Mesodermal cell (in vitro differentiated cells): Measurements from ENCODE around the gene EEF1A2.

Experiments used
- H3K27ac ChIP-seq: 2 replicates; pipeline ENCODE4 v1.7.0; 2013; ENCODE audit warnings: mild to moderate bottlenecking, low read depth, low read length, moderate library complexity; ENCODE audit not compliant: severe bottlenecking
- H3K36me3 ChIP-seq: 2 replicates; pipeline ENCODE4 v1.7.1; 2013; ENCODE audit warnings: mild to moderate bottlenecking, low read length, moderate library complexity; ENCODE audit not compliant: control insufficient read depth, insufficient read depth
- H3K4me1 ChIP-seq: one replicate; pipeline ENCODE4 v1.7.1; 2013; ENCODE audit warnings: mild to moderate bottlenecking, low read length; ENCODE audit not compliant: insufficient read depth, control insufficient read depth, poor library complexity, severe bottlenecking
- H3K4me3 ChIP-seq: 2 replicates; pipeline ENCODE4 v1.7.0; 2013; ENCODE audit warnings: low read length, control low read depth, mild to moderate bottlenecking; ENCODE audit not compliant: insufficient read depth, poor library complexity, severe bottlenecking; ENCODE audit errors: extremely low read depth
- H3K9me3 ChIP-seq: 2 replicates; pipeline ENCODE4 v1.7.1; 2013; ENCODE audit warnings: mild to moderate bottlenecking, low read length, moderate library complexity; ENCODE audit not compliant: control insufficient read depth
- WGBS, 2 experiments: methylation state at CpG; one replicate each; pipeline ENCODE4 v1.1.5; 2013; ENCODE audit warnings: missing lambda C conversion rate in 2 of 2; ENCODE audit not compliant: insufficient coverage in 2 of 2; 5-methylcytosine and 5-hydroxymethylcytosine counted together

EEF1A2 gene

DNA sequence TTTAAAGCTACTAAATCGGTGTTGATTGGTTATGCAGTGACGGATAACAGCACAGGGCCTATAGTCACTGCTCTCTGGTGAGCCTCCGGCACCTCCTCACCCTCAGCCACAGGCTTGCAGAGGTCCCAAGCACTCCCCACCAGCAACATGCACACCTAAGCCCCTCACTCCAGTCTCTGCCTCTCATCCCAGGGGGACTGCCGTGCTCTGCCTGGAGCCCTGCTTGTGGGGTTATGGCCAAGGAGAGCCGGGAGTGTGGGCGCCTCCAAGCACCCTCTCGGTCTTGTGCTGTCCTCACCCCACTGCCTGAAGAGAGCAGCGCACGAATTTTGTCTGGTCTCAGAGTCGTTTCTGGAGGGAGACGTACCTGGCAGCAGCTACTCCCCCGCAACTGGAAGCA is 6.8 kb upstream of the EEF1A2 start:
- H3K36me3 ChIP-seq = no peaks in the 10 kb centered on the region
- no peaks in the 10 kb centered on the region for H3K4me1 ChIP-seq
- no peak overlapping the region for H3K27ac ChIP-seq
- 88 to 94% methylated on average over 8 to 9 of the region's 12 CpGs for whole genome bisulfite sequencing, 2 experiments
- H3K9me3 ChIP-seq = peaks cover 8% of the 10 kb centered on the region
- H3K4me3 ChIP-seq = no peak overlapping the region

DNA sequence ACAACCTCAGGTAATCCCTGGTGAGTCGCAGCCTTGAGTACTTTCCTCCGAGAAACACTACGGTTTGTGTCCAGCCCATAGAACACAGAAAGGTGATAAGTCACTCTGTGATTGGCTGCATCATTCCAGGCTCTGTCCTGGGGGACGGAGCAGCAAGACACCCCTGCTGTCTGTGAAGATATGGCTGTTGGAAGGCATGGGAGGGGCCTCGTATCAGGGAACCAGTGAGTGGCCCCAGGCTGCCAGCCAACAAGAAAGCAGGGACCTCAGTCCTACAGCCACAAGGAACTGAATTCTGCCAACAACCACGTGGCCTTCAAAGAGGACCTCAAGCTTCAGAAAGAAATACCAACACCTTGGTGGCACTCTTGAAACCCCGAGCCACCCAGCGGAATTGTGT is 6.4 kb upstream of the EEF1A2 start:
- 82 to 90% methylated on average over 6 to 8 of the region's 8 CpGs for WGBS, 2 experiments
- peaks cover 8% of the 10 kb centered on the region for H3K9me3 ChIP-seq
- H3K4me3 ChIP-seq = no peak overlapping the region

DNA sequence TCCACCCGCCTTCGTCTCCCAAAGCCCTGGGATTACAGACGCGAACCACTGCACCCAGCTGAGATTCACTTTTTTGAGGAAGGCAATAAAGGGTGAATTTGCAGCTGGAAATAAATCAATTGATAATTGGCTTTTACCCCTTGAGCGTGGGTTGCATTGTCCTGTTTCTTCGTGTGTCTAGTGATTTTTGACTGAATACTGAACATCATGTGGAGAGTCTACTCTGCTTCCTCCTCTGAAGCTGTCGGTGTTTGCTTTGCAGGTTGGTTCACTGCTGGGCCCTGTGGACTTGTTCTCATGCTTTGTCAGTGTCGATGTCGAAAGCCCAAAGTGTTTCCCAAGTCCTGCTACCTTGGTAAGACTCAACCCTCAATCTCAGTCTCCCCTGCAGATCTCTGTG is 5.8 kb upstream of the EEF1A2 start:
- no peaks in the 10 kb centered on the region for H3K36me3 ChIP-seq
- H3K27ac ChIP-seq = no peak overlapping the region
- H3K4me1 ChIP-seq = no peaks in the 10 kb centered on the region
- H3K4me3 ChIP-seq = no peak overlapping the region
- 93 to 94% methylated on average over 9 of the region's 9 CpGs for WGBS, 2 experiments
- H3K9me3 ChIP-seq = peaks cover 8% of the 10 kb centered on the region

More for the DNA sequence above, 6.4 kb upstream of the EEF1A2 start:
- no peaks in the 10 kb centered on the region for H3K36me3 ChIP-seq
- H3K4me1 ChIP-seq = no peaks in the 10 kb centered on the region
- no peak overlapping the region for H3K27ac ChIP-seq

DNA sequence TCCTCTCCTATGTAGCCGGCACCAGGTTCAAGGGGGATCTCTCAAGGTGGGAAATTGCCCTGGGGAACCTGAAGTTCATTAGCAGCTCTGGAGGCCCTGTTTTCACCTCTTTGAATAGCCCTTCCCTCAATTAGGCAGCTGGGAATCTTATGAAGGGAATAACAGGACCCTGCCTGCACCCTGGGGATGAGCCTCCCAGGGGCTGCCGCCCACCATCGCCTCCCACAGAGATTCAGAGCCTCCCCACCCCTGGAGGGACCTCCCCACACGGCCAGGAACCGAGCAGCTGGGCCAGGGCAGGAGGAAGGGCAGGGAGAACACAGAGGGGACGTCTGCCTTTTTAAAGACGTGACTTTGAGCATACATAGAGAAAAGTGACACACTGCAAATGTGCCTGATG is 4.6 kb upstream of the EEF1A2 start:
- no peak overlapping the region for H3K4me3 ChIP-seq
- H3K4me1 ChIP-seq = no peaks in the 10 kb centered on the region
- no peaks in the 10 kb centered on the region for H3K36me3 ChIP-seq
- WGBS, 2 experiments = 62 to 71% methylated on average over 4 to 6 of the region's 7 CpGs
- H3K9me3 ChIP-seq = peaks cover 8% of the 10 kb centered on the region
- H3K27ac ChIP-seq = no peak overlapping the region

DNA sequence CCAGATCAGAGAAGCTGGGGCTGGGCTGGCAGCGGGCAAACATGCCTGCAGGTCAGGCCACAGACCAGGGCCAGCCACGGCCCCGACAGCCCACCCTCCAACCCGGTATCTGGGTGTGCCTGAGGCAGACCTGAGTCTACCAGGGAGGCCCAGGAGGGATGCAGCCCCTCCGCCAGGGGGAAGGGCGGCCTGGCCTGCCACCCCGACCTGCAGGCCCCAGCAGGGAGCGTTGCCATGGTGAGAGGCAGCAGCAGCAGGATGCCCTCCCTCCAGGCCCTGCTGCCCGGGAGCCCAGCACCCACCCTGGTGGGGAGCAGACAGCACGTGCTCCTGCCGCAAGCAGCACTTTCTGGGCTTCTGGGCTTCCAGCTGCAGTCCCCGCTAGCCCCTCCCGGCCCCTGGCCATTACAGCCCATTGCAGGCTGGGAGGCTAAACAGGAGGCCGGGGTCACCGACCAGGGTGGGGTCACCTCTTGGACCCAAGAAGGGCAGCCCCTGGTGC is 3.8 kb upstream of the EEF1A2 start:
- peaks cover 2% of the 10 kb centered on the region for H3K4me1 ChIP-seq
- no peak overlapping the region for H3K27ac ChIP-seq
- WGBS, 2 experiments = 77 to 83% methylated on average over 10 to 12 of the region's 15 CpGs
- no peaks in the 10 kb centered on the region for H3K36me3 ChIP-seq
- no peak overlapping the region for H3K4me3 ChIP-seq
- H3K9me3 ChIP-seq = peaks cover 8% of the 10 kb centered on the region

DNA sequence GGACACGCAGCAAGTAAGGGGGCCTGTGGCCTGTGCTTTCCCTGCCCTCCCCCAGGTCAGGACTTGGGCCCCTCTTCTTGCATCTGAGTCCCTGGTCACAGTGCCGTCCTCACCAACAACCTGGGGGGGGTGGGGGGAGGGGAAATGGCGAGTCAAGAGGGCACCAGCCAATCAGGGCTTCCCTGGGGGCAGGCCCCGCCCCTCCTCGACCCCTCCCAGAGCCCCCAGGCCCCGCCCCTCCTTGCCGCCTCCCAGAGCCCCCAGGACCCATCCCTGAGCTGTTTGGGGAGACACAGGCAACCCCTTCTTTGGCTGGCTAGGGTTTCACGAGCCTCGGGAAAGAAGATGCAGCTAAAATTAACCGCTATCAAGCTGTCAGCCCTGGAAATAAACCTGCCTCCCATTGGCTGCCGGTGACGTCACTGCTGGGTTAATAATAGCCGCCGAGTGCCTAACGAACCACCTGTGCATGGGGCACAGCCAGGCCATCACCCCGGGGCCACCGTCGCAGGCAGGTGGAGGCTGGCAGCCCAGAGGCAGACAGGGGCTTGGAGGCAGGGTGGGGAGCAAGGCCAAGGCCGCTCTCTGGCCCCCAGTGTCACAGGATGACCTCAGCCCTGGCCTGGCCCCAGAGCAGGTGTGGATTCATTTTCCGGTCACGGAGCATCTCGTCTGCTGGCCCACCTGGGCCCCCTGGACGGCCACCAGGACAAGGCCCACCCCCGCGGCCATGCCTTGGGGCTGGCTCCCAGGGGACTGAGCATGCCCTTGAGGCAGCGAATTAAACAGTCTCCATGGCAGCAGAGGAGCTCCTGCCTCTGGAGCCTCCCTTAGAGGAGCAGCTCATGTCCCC is 3.2 kb upstream of the EEF1A2 start:
- no peak overlapping the region for H3K4me3 ChIP-seq
- no peaks in the 10 kb centered on the region for H3K36me3 ChIP-seq
- 38 to 40% methylated on average over 19 to 21 of the region's 26 CpGs for WGBS, 2 experiments
- H3K27ac ChIP-seq = no peak overlapping the region
- peaks cover 8% of the 10 kb centered on the region for H3K9me3 ChIP-seq
- peaks cover 3% of the 10 kb centered on the region for H3K4me1 ChIP-seq

DNA sequence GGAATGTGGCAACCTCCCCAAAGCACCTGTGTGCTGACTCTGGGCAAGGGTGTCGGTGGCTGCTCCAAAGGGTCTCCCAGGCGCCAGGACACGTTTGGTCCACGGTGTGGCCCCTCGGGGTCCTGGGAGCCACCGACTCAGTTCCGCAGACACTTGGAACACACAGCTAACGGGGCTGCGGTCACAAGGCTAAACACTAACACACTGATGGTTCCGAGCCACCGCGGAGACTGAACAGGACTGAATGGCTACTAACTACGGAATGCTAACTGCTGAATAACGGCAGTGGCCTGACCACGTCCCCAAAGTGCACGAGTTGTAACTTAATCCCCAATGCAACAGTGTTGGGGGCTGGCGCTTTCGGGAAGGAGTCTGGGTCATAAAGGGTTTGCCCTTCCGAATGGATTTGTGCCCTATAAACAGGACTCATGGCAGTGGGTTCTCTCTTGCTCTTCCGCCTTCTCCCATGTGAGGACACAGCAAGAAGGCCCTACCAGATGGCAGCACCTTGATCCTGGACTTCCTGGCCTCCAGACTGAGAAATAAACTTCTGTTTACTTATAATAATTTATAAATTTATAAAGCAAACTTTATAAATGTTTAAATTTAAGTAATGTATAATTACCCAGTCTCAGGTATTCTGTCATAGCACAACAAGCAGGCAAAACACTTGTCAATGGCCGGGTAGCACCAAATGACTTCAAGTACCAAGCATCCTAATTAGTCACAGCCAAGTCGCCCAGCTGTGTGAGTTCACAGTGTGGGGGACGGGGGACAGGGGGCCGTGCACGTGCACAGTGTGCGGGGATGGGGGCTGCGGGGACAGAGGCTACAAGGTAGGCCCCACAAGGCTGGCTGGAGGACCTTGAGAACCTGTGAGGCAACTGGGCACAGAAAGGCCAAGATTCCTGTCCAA is 2.3 kb upstream of the EEF1A2 start:
- Histone ChIP-seq H3K27ac (no peak overlapping the region), H3K4me3 (no peak overlapping the region), H3K4me1 (peaks cover 3% of the 10 kb centered on the region), H3K9me3 (peaks cover 8% of the 10 kb centered on the region), H3K36me3 (no peaks in the 10 kb centered on the region)
- WGBS, 2 experiments = 86 to 87% methylated on average over 22 to 25 of the region's 27 CpGs

DNA sequence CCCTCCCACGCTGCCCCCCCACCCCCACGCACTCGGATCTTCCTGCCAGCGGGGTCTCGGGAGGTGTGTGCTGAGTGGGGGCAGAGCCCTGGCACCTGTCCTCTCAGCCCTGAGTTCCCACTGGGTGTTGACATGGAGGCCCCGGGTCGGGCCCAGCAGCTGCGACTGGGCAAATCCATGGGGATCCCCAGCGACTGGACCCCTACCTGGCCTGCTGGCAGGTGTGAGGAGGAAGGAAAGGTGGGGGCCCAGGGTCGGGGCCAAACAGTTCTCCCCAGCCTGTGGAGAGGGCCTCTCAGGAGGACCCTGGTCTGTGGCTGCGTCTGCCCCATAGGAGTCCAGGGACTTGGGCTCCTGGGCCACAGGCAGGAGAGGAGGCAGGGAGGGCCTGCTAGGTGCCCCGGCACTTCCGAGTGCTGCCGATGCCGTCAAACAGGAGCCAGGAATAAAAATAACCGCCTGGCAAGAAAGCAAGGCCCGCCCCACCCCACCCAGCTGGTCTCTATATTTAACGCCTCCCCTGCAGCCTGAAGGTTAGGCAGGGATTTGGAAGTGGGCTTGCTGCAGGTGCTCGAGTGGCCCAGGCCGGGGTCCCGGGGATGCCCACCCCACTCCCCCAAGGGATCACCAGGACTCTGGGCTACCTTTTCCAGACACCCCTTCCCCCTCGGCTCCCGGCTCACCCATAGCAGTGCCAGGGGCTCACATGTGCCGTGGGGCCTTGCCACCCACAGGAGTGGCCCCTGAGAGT is 1.4 kb upstream of the EEF1A2 start:
- no peak overlapping the region for H3K27ac ChIP-seq
- H3K4me3 ChIP-seq = no peak overlapping the region
- 90 to 91% methylated on average over 14 to 19 of the region's 24 CpGs for WGBS, 2 experiments
- H3K4me1 ChIP-seq = peaks cover 3% of the 10 kb centered on the region
- H3K36me3 ChIP-seq = no peaks in the 10 kb centered on the region
- H3K9me3 ChIP-seq = peaks cover 7% of the 10 kb centered on the region

DNA sequence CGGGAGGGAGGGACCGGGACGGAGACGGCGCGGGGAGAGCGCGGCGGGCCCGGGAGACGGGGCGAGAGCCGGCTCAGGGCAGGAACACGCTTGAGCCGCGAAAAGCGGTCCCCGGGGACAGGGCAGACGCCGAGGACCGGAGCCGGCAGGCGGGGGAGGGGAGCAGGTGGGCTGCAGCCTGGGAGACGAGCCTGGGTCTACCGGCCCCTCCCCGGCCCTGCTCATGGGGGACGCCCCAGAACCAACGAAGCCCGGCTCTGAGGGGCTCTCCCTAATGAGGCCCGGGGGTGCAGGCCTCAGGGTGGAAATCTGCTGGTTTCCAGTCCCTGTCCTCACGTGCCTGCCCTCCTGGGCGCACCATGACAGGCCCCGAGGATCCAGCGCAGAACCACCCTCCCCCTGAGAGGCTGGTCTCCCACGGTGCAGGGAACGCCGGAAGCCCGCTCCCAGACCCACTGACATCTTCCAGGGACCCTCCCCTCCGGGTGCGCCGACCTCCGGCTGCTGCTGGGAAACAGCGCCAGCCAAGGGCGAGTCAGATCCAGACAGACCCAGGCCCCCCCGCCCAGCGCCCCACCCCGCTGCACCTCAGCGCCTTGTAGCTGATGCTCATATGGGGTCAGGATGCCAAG is 571 bp upstream of the EEF1A2 start:
- Histone ChIP-seq H3K36me3 (no peaks in the 10 kb centered on the region), H3K4me1 (peaks cover 3% of the 10 kb centered on the region), H3K27ac (no peak overlapping the region), H3K4me3 (peak overlapping the region; percentile 30), H3K9me3 (no peaks in the 10 kb centered on the region)
- WGBS, 2 experiments = 17 to 20% methylated on average over 41 to 43 of the region's 48 CpGs
